T-cell (primary cell): ENCODE measurements around the gene EFNA4. TPM values are rescaled to one million over a fixed set of nuclear protein-coding genes. Genes with fewer than 3 reads are reported as not detected.
A peak's percentile ranks its signal among the peaks of the same experiment; 100 is the strongest.

Experiments used
- ATAC-seq, 4 experiments: fragments of 200-7000 bp in 3 of 4; fragments of 150-1000 bp in 1 of 4; cut with Tn5 transposase; replicated peaks in 1 of 4; 1 replicate in 3 of 4; 2 replicates in 1 of 4; pipeline ENCODE4 v1.10.0; 2021; ENCODE audit warnings: moderate library complexity in 3 of 4, mild to moderate bottlenecking in 2 of 4, moderate number of reproducible peaks in 1 of 4
- CTCF ChIA-PET, 2 donors: fragments of 300-600 bp; sonication (Branson Sonifier 250); formaldehyde crosslinking; loops; one replicate each; lab custom pipeline; 2022; ENCODE audit warnings: antibody characterized with exemption in 2 of 2; lab: Charles Lee
- POLR2A ChIA-PET, 2 donors: fragments of 300-600 bp; sonication (Branson Sonifier 250); formaldehyde crosslinking; loops; one replicate each; lab custom pipeline; 2022; ENCODE audit warnings: antibody characterized with exemption in 2 of 2; lab: Charles Lee
- DNase-seq, 35 experiments: peaks; one replicate each; pipeline versions ENCODE4 v3.0.0 to v3.0.0-alpha.2; 2013 to 2023
- H3K27ac ChIP-seq: one replicate; pipeline ENCODE4 v1.5.1; 2013; ENCODE audit warnings: low read length
- H3K27me3 ChIP-seq, 2 experiments: replicated peaks in 1 of 2; 1 replicate in 1 of 2; 2 replicates in 1 of 2; pipeline versions ENCODE4 v1.6.1 to v1.7.0; 2013; ENCODE audit warnings: low read length in 1 of 2, mixed read lengths in 1 of 2; ENCODE audit not compliant: control insufficient read depth in 2 of 2, insufficient read depth in 2 of 2; ENCODE audit errors: extremely low read depth in 1 of 2
- H3K36me3 ChIP-seq, 2 donors: 1 replicate in 1 of 2; 2 replicates in 1 of 2; pipeline versions ENCODE4 v1.6.1 to v1.7.0; 2013; ENCODE audit warnings: low read length in 1 of 2; ENCODE audit not compliant: control insufficient read depth in 2 of 2, insufficient read depth in 1 of 2; ENCODE audit errors: extremely low read depth in 1 of 2
- H3K4me1 ChIP-seq, 2 experiments: 1 replicate in 1 of 2; 2 replicates in 1 of 2; pipeline versions ENCODE4 v1.6.1 to v1.7.0; 2013; ENCODE audit warnings: low read length in 2 of 2, mixed read lengths in 1 of 2; ENCODE audit not compliant: insufficient read depth in 2 of 2, control insufficient read depth in 1 of 2; ENCODE audit errors: extremely low read depth in 1 of 2
- H3K4me3 ChIP-seq, 2 donors: 1 replicate in 1 of 2; 2 replicates in 1 of 2; pipeline versions ENCODE4 v1.5.1 to v1.7.0; 2013; ENCODE audit warnings: mild to moderate bottlenecking in 2 of 2, low read length in 1 of 2, moderate library complexity in 1 of 2; ENCODE audit not compliant: control insufficient read depth in 1 of 2; ENCODE audit errors: extremely low read depth in 1 of 2
- H3K9me3 ChIP-seq: 2 replicates; pipeline ENCODE4 v1.7.0; 2013
- H3K27ac Mint-ChIP-seq, 2 donors: one replicate each; pipeline ENCODE4 v1.8.0; 2020 to 2021; ENCODE audit warnings: mild to moderate bottlenecking in 2 of 2, mixed read lengths in 2 of 2
- H3K27me3 Mint-ChIP-seq, 2 donors: one replicate each; pipeline ENCODE4 v1.8.0; 2021 to 2022; ENCODE audit warnings: mixed read lengths in 2 of 2
- H3K36me3 Mint-ChIP-seq: one replicate; pipeline ENCODE4 v1.8.0; 2021; ENCODE audit warnings: mixed read lengths
- H3K4me1 Mint-ChIP-seq, 3 donors: one replicate each; pipeline ENCODE4 v1.8.0; 2020 to 2022; ENCODE audit warnings: mixed read lengths in 3 of 3, mild to moderate bottlenecking in 1 of 3
- H3K4me3 Mint-ChIP-seq, 3 donors: one replicate each; pipeline ENCODE4 v1.8.0; 2020 to 2022; ENCODE audit warnings: mild to moderate bottlenecking in 3 of 3, mixed read lengths in 3 of 3, moderate library complexity in 3 of 3
- H3K9me3 Mint-ChIP-seq, 3 donors: one replicate each; pipeline ENCODE4 v1.8.0; 2020 to 2022; ENCODE audit warnings: mixed read lengths in 3 of 3
- WGBS: methylation state at CpG from one replicate; pipeline ENCODE4 v1.1.5; 2013; ENCODE audit warnings: missing lambda C conversion rate; ENCODE audit not compliant: insufficient coverage; 5-methylcytosine and 5-hydroxymethylcytosine counted together
- total RNA-seq, 35 experiments: library from RNA in 6 of 35; stranded (reverse) in 6 of 35; fragments of 120-200 nt in 1 of 35; gene quantifications; one replicate each; pipeline versions ENCODE4 v1.2.1 to v1.2.4 and lab custom pipeline; 2013 to 2026

EFNA4 gene
- total RNA-seq, 5 donors from 2014 or later (not counting 1 experiment from before 2014, with no cell fraction given), result 3.1 to 7.8 (median 6.6) TPM

- Mint-ChIP-seq H3K9me3 (no peaks in the 10 kb centered on the region), H3K4me3 (peak overlapping the region; percentile 55 to 89 (median 55)), H3K27ac (peak overlapping the region; percentile 95 to 96), H3K36me3 (peaks cover 3% of the 10 kb centered on the region), H3K27me3 (no peaks in the 10 kb centered on the region), H3K4me1 (peaks cover 63 to 72% (median 69%) of the 10 kb centered on the region in 3 donors)
- Histone ChIP-seq H3K9me3 (no peaks in the 10 kb centered on the region), H3K36me3 (peaks cover 4 to 25% of the 10 kb centered on the region in 2 donors), H3K4me3 (peak overlapping the region; percentile 33 to 38), H3K27me3 (no peaks in the 10 kb centered on the region), H3K27ac (peak overlapping the region; percentile 67), H3K4me1 (peaks cover 42 to 59% of the 10 kb centered on the region in 2 experiments)
- ChIA-PET POLR2A (interaction anchor here in 1 of 2 donors (0.6 kb wide), 2 partner anchors 61 to 117 kb away, joined by 3 to 7 read pairs; partner anchors contain the start of gene PBXIP1), CTCF (interaction anchor here (0.6 to 3.5 kb wide), 26 partner anchors 9 to 459 kb away, joined by 3 to 23 read pairs (median 4); partner anchors contain the start of genes PMVK (in 2 of the 2), PYGO2 (in 2 of the 2), CKS1B (in 1 of the 2) and FLAD1 (in 1 of the 2))
- ATAC-seq (peak; percentile 84 to 93 (median 89)), DNase-seq (peak; percentile 72 to 95 (median 84))
- 0% methylated on average over 13 of the region's 49 CpGs for WGBS
These were observed 46.2 kb upstream of the EFNA4 start for GRCh38 chr1:155017041-155017945.

- H3K36me3 Mint-ChIP-seq, result peaks cover 3% of the 10 kb centered on the region
- Histone ChIP-seq H3K9me3 (no peaks in the 10 kb centered on the region), H3K36me3 (peaks cover 4 to 25% of the 10 kb centered on the region in 2 donors), H3K4me1 (peaks cover 39 to 56% of the 10 kb centered on the region in 2 experiments), H3K4me3 (peak overlapping the region in 1 of 2 donors; percentile 15), H3K27me3 (no peaks in the 10 kb centered on the region), H3K27ac (peak overlapping the region; percentile 50)
- H3K4me1 Mint-ChIP-seq, result peaks cover 58 to 70% (median 67%) of the 10 kb centered on the region in 3 donors
- DNase-seq (no peak), ATAC-seq (peak in 2 of 4 experiments; percentile 2 to 3)
- ChIA-PET POLR2A (interaction anchor here in 1 of 2 donors (0.6 kb wide), 1 partner anchor 118 kb away, joined by 7 read pairs; no protein-coding TSS in a partner anchor), CTCF (interaction anchor here (0.6 to 3.5 kb wide), 18 partner anchors 11 to 458 kb away, joined by 3 to 23 read pairs (median 4); partner anchors contain the start of genes PMVK (in 2 of the 2), CKS1B (in 1 of the 2), FLAD1 (in 1 of the 2) and LENEP (in 1 of the 2))
- no CpG with 5 or more reads among the region's 6 CpGs for WGBS
- peak overlapping the region; percentile 81 to 82 for H3K27ac Mint-ChIP-seq
- H3K9me3 Mint-ChIP-seq, result no peaks in the 10 kb centered on the region
- peak overlapping the region in 2 of 3 donors; percentile 55 to 89 for H3K4me3 Mint-ChIP-seq
- no peaks in the 10 kb centered on the region for H3K27me3 Mint-ChIP-seq
These were observed 45.6 kb upstream of the EFNA4 start for GRCh38 chr1:155017946-155018316.

GRCh38 chr1:155018617-155019348 lies 44.8 kb upstream of the EFNA4 start:
- Mint-ChIP-seq H3K4me1 (peaks cover 51 to 64% (median 64%) of the 10 kb centered on the region in 3 donors), H3K27ac (peak overlapping the region; percentile 56 to 79), H3K9me3 (no peaks in the 10 kb centered on the region), H3K36me3 (peaks cover 3% of the 10 kb centered on the region), H3K27me3 (no peaks in the 10 kb centered on the region), H3K4me3 (no peak overlapping the region)
- peaks cover 4 to 25% of the 10 kb centered on the region in 2 donors for H3K36me3 ChIP-seq
- 87% methylated on average over 3 of the region's 8 CpGs for WGBS
- H3K4me1 ChIP-seq, result peaks cover 33 to 50% of the 10 kb centered on the region in 2 experiments
- no peaks in the 10 kb centered on the region for H3K9me3 ChIP-seq
- ATAC-seq (no peak), DNase-seq (no peak)
- no peaks in the 10 kb centered on the region for H3K27me3 ChIP-seq
- ChIA-PET CTCF (interaction anchor here (0.6 to 3.5 kb wide), 7 partner anchors 11 to 314 kb away, joined by 3 to 23 read pairs (median 10); partner anchors contain the start of genes FLAD1 (in 1 of the 2), PMVK (in 1 of the 2) and PYGO2 (in 1 of the 2)), POLR2A (interaction anchor here (0.5 to 0.6 kb wide), 3 partner anchors 33 to 555 kb away, joined by 5 to 7 read pairs (median 5); no protein-coding TSS in a partner anchor)
- H3K4me3 ChIP-seq, result no peak overlapping the region
- no peak overlapping the region for H3K27ac ChIP-seq

- 64% methylated on average over 11 of the region's 11 CpGs for WGBS
- Mint-ChIP-seq H3K4me1 (peaks cover 42 to 57% (median 56%) of the 10 kb centered on the region in 3 donors), H3K4me3 (peak overlapping the region in 1 of 3 donors; percentile 3), H3K36me3 (peaks cover 3% of the 10 kb centered on the region), H3K27me3 (no peaks in the 10 kb centered on the region), H3K9me3 (no peaks in the 10 kb centered on the region), H3K27ac (peak overlapping the region; percentile 56 to 79)
- peaks cover 26 to 42% of the 10 kb centered on the region in 2 experiments for H3K4me1 ChIP-seq
- DNase-seq (no peak), ATAC-seq (no peak)
- H3K4me3 ChIP-seq, result no peak overlapping the region
- H3K27ac ChIP-seq, result peak overlapping the region; percentile 6
- POLR2A ChIA-PET, result interaction anchor here (0.5 to 0.6 kb wide), 2 partner anchors 66 to 556 kb away, joined by 5 read pairs; no protein-coding TSS in a partner anchor
- H3K9me3 ChIP-seq, result no peaks in the 10 kb centered on the region
- CTCF ChIA-PET, result interaction anchor here (0.7 to 1.4 kb wide), 4 partner anchors 12 to 83 kb away, joined by 3 to 10 read pairs (median 4); partner anchors contain the start of gene PMVK (in 1 of the 2)
- peaks cover 4 to 20% of the 10 kb centered on the region in 2 donors for H3K36me3 ChIP-seq
- no peaks in the 10 kb centered on the region for H3K27me3 ChIP-seq
These were observed 43.9 kb upstream of the EFNA4 start for GRCh38 chr1:155019377-155020245.

GRCh38 chr1:155022136-155022926 lies 41.2 kb upstream of the EFNA4 start:
- POLR2A ChIA-PET, result interaction anchor here in 1 of 2 donors (0.5 to 0.7 kb wide), 2 partner anchors 28 to 38 kb away, joined by 3 to 6 read pairs; no protein-coding TSS in a partner anchor
- H3K4me1 Mint-ChIP-seq, result peaks cover 22 to 41% (median 34%) of the 10 kb centered on the region in 3 donors
- Histone ChIP-seq H3K27ac (no peak overlapping the region), H3K4me1 (peaks cover 8 to 15% of the 10 kb centered on the region in 2 experiments), H3K36me3 (no peaks in the 10 kb centered on the region), H3K4me3 (no peak overlapping the region), H3K27me3 (no peaks in the 10 kb centered on the region), H3K9me3 (no peaks in the 10 kb centered on the region)
- no peak for ATAC-seq
- H3K4me3 Mint-ChIP-seq, result no peak overlapping the region
- CTCF ChIA-PET, result interaction anchor here (0.6 to 1.2 kb wide), 8 partner anchors 24 to 1139 kb away, joined by 3 to 6 read pairs (median 3); partner anchors contain the start of genes FLAD1 (in 1 of the 2) and PBXIP1 (in 1 of the 2)
- WGBS, result 98% methylated on average over 4 of the region's 8 CpGs
- H3K9me3 Mint-ChIP-seq, result no peaks in the 10 kb centered on the region
- H3K36me3 Mint-ChIP-seq, result no peaks in the 10 kb centered on the region
- DNase-seq, result no peak
- no peaks in the 10 kb centered on the region for H3K27me3 Mint-ChIP-seq
- H3K27ac Mint-ChIP-seq, result peak overlapping the region in 1 of 2 donors; percentile 55
